ENCODE measurements around the gene PPP1R13B.
"Not testable (repeated sequence)": the region's sequence is repeated elsewhere in the genome, so short reads cannot be mapped to it uniquely, and the experiment has no call there.

PPP1R13B gene

DNA sequence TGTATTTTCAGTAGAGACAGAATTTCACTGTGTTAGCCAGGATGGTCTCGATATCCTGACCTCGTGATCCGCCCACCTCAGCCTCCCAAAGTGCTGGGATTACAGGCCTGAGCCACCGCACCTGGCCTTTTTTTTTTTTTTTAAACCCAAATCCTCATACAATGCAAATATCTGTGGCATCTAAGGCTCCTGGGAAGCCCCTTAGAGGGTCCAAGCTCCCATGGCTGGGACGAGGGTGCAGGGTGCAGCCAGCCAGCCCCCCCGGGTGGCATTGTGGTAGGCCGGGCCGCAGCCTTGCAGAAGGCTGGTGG is 41.6 kb upstream of the PPP1R13B start:
- H3K27ac ChIP-seq (ENCODE audit: low read depth, low read length, severe bottlenecking); H3K4me1 ChIP-seq (ENCODE audit: control insufficient read depth, insufficient read depth, low read length, poor library complexity, severe bottlenecking); H3K36me3 ChIP-seq (ENCODE audit: control insufficient read depth, insufficient read depth, low read length); H3K9me3 ChIP-seq (ENCODE audit: control insufficient read depth, low read length); H3K4me3 ChIP-seq (ENCODE audit: extremely low read depth, insufficient read depth, low read length, poor library complexity, severe bottlenecking): not testable (repeated sequence)
- 95 to 100% methylated on average over 4 to 6 of the region's 8 CpGs for WGBS, 2 experiments (ENCODE audit: insufficient coverage in 2 of 2)

DNA sequence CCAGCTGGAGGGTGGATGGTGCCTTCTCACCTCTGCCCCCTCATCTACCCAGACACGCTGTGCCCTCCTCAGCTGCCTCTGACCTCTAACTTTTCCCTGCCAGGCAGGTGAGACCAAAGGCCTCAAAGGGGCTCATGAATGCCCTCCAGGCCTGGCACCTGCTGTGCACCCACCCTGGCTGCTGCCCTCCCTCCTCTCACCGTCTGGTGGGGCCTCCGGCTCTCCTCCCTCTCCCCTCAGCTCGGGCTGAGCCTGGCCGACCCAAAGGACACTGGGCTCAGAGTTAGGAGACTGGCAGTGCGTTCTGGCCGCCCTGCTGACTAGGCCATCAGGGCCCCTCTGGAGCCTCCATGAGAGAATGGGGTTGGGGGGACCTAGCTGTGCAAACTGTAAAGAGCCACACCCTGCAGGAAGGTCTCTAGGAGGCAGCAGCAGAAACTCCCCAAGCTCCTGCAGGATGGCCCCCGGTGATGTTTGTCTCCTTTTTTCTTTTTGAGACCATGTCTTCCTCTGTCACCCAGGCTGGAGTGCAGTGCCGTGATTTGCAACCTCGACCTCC is 40.3 kb upstream of the PPP1R13B start:
- Histone ChIP-seq H3K4me3 (ENCODE audit: extremely low read depth, insufficient read depth, low read length, poor library complexity, severe bottlenecking) (no peak overlapping the region), H3K27ac (ENCODE audit: low read depth, low read length, severe bottlenecking) (no peak overlapping the region), H3K4me1 (ENCODE audit: control insufficient read depth, insufficient read depth, low read length, poor library complexity, severe bottlenecking) (no peaks in the 10 kb centered on the region), H3K9me3 (ENCODE audit: control insufficient read depth, low read length) (no peaks in the 10 kb centered on the region), H3K36me3 (ENCODE audit: control insufficient read depth, insufficient read depth, low read length) (no peaks in the 10 kb centered on the region)
- WGBS, 2 experiments (ENCODE audit: insufficient coverage in 2 of 2): 88 to 93% methylated on average over 6 of the region's 10 CpGs

DNA sequence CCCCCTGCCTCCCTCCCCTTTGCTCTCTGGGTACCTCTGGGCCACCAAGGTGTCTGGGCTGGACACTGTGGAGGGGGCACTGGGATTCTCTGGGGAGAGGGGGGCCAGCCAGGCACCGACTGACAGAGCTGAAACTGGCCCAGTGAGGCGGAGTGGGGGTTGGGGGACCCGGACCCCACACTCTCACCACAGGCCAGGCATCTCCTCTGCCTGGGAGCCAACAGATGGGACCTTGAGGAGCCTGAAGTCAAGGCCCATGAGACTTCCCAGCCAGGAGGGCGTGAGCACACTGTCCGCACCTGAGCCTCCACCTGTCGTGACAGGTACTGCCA is 39.8 kb upstream of the PPP1R13B start:
- WGBS, 2 experiments (ENCODE audit: insufficient coverage in 2 of 2): 89 to 95% methylated on average over 5 to 6 of the region's 6 CpGs
- no peaks in the 10 kb centered on the region for H3K36me3 ChIP-seq (ENCODE audit: control insufficient read depth, insufficient read depth, low read length)

DNA sequence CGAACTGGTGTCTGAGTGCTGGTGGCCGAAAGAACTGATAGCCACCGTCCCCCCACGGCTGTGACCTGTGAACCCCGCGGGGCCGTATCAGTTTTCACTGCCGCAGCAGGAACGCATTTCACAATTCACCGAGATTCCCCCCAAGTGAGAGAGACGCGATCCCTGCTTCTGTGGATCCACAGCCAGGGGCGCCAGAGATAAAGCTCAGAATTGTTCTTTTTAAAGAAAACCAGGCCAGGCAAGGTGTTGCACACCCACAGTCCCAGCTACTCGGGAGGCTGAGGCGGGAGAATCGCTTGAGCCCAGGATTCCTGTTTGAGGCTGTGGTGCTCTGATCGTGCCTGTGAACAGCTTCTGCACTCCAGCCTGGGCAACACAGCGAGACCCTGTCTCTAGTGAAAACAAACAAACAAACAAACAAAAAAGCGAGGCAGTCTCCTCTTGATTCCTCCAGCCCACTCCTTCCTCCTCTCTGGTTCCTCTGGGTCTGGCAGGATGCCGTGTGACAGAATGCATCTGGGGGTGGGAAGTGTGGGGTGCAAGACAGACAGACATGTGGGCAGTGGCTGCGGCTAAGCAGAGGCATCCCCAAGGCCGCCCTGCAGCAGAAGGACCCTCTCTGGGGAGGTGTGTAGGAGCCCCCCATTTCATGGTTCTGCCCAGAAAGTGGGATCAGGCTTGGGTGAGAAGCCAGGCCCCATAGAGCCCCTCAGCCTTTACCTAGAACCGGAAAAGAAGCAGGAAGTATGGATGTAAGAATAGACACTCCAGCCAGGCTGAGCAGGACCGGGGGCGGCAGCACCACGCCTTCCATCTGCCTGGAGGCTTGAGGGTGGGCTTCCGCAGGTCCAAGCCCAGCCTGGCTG is 39.2 kb upstream of the PPP1R13B start:
- Histone ChIP-seq H3K4me1 (ENCODE audit: control insufficient read depth, insufficient read depth, low read length, poor library complexity, severe bottlenecking) (no peaks in the 10 kb centered on the region), H3K36me3 (ENCODE audit: control insufficient read depth, insufficient read depth, low read length) (no peaks in the 10 kb centered on the region), H3K9me3 (ENCODE audit: control insufficient read depth, low read length) (no peaks in the 10 kb centered on the region), H3K4me3 (ENCODE audit: extremely low read depth, insufficient read depth, low read length, poor library complexity, severe bottlenecking) (no peak overlapping the region), H3K27ac (ENCODE audit: low read depth, low read length, severe bottlenecking) (no peak overlapping the region)
- WGBS, 2 experiments (ENCODE audit: insufficient coverage in 2 of 2): 56 to 61% methylated on average over 21 to 25 of the region's 27 CpGs

More for the DNA sequence above, 39.8 kb upstream of the PPP1R13B start:
- no peak overlapping the region for H3K27ac ChIP-seq (ENCODE audit: low read depth, low read length, severe bottlenecking)
- H3K4me1 ChIP-seq (ENCODE audit: control insufficient read depth, insufficient read depth, low read length, poor library complexity, severe bottlenecking): no peaks in the 10 kb centered on the region
- H3K9me3 ChIP-seq (ENCODE audit: control insufficient read depth, low read length): no peaks in the 10 kb centered on the region
- no peak overlapping the region for H3K4me3 ChIP-seq (ENCODE audit: extremely low read depth, insufficient read depth, low read length, poor library complexity, severe bottlenecking)

DNA sequence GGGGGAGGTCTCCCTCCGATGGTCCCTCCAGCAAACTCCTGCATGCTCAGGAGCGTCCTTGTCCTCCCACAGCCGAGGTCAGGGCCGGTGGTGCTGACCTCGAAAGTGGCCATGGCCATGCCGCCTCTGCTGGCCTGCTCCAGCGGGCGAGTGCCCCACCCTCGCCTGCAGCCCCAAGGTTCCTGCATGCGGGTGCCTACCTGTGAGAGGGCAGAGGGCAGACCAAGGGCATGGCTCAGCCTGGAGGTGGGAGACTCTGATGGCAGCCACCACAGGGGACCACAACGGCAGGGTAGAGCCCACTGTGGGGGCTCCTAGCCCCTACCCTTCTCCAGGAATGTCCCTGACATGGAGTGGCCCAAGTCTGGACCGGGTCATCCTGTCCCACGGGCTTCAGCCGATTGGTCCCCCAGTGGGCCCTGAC is 38.1 kb upstream of the PPP1R13B start:
- no peaks in the 10 kb centered on the region for H3K9me3 ChIP-seq (ENCODE audit: control insufficient read depth, low read length)
- H3K27ac ChIP-seq (ENCODE audit: low read depth, low read length, severe bottlenecking): no peak overlapping the region
- H3K4me1 ChIP-seq (ENCODE audit: control insufficient read depth, insufficient read depth, low read length, poor library complexity, severe bottlenecking): no peaks in the 10 kb centered on the region
- H3K4me3 ChIP-seq (ENCODE audit: extremely low read depth, insufficient read depth, low read length, poor library complexity, severe bottlenecking): no peak overlapping the region
- WGBS, 2 experiments (ENCODE audit: insufficient coverage in 2 of 2): 94% methylated on average over 7 to 11 of the region's 14 CpGs
- H3K36me3 ChIP-seq (ENCODE audit: control insufficient read depth, insufficient read depth, low read length): no peaks in the 10 kb centered on the region

DNA sequence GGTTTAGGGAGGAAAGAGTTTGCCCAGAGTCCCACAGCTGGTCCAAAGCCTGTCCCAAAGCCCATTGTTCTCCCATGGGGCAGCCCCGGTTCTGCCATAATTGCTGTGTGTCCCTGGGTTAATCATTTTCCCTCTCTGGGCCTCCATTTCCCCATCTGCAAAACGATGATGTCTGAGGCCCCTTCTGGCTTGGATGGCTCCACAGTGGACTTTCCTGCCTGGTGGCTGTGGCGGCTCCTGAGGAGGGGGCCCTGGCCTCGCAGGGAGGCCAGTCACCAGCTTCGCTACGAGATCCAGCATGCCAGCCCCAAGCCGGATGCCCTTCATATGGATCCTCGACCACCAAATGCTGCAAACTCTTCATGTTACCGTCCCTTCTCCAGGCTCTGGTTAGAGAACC is 37.5 kb upstream of the PPP1R13B start:
- H3K4me3 ChIP-seq (ENCODE audit: extremely low read depth, insufficient read depth, low read length, poor library complexity, severe bottlenecking): no peak overlapping the region
- H3K4me1 ChIP-seq (ENCODE audit: control insufficient read depth, insufficient read depth, low read length, poor library complexity, severe bottlenecking): no peaks in the 10 kb centered on the region
- H3K27ac ChIP-seq (ENCODE audit: low read depth, low read length, severe bottlenecking): no peak overlapping the region
- WGBS, 2 experiments (ENCODE audit: insufficient coverage in 2 of 2): 91 to 96% methylated on average over 9 of the region's 9 CpGs
- no peaks in the 10 kb centered on the region for H3K36me3 ChIP-seq (ENCODE audit: control insufficient read depth, insufficient read depth, low read length)
- no peaks in the 10 kb centered on the region for H3K9me3 ChIP-seq (ENCODE audit: control insufficient read depth, low read length)

DNA sequence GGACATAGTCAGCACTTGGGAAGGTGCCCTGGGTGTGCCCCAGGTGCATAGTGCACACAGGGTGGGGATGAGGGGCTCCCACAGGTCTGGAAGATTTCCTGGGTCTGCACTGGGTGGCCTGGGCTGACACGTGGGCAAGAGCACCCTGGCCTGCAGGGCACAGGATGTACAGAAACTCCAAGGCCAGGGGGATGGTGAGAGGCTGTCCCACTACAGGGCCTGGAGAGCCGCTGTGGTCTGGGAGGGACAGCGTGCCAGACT is 35.8 kb upstream of the PPP1R13B start:
- Histone ChIP-seq H3K9me3 (ENCODE audit: control insufficient read depth, low read length) (no peaks in the 10 kb centered on the region), H3K4me1 (ENCODE audit: control insufficient read depth, insufficient read depth, low read length, poor library complexity, severe bottlenecking) (peaks cover 2% of the 10 kb centered on the region), H3K27ac (ENCODE audit: low read depth, low read length, severe bottlenecking) (no peak overlapping the region), H3K36me3 (ENCODE audit: control insufficient read depth, insufficient read depth, low read length) (no peaks in the 10 kb centered on the region), H3K4me3 (ENCODE audit: extremely low read depth, insufficient read depth, low read length, poor library complexity, severe bottlenecking) (no peak overlapping the region)
- WGBS, 2 experiments (ENCODE audit: insufficient coverage in 2 of 2): 82 to 86% methylated on average over 1 to 2 of the region's 3 CpGs

DNA sequence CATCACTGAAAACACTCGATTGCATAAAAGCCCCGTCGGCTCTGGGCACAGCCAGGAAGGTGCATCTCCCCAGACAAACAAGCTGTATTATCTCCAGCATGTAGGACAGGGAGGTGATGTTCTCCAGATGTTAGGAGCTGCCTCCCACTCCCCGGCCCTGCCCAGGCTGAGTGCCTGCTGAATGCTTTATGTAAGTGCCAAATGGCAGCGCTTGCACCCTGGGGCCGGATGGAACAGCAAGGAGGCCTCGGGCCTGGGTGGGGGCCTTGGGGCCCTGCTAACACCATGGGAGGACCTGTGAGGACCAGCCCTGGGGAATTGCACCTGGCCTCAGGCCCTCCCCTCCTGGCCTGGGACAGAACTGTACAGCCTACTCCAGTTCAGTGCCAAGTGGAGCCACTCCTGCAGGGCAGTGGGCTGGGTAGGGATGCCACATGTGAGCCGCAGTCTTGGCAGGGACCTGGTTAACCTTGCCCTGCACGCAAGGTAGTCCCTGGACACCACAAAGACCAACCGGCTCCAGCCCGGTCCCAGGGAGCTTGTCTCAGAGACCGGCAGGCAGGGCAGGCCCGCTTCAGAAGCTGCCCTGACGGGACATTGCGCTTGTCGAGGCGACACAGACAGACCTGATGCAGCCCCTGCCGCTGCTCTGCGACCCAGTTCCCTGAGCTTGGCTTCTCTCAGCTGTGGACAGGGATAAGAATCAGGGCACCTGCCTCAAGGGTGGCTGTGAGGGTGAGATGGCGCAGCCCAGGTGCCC is 35.3 kb upstream of the PPP1R13B start:
- 94% methylated on average over 16 to 18 of the region's 20 CpGs for WGBS, 2 experiments (ENCODE audit: insufficient coverage in 2 of 2)

DNA sequence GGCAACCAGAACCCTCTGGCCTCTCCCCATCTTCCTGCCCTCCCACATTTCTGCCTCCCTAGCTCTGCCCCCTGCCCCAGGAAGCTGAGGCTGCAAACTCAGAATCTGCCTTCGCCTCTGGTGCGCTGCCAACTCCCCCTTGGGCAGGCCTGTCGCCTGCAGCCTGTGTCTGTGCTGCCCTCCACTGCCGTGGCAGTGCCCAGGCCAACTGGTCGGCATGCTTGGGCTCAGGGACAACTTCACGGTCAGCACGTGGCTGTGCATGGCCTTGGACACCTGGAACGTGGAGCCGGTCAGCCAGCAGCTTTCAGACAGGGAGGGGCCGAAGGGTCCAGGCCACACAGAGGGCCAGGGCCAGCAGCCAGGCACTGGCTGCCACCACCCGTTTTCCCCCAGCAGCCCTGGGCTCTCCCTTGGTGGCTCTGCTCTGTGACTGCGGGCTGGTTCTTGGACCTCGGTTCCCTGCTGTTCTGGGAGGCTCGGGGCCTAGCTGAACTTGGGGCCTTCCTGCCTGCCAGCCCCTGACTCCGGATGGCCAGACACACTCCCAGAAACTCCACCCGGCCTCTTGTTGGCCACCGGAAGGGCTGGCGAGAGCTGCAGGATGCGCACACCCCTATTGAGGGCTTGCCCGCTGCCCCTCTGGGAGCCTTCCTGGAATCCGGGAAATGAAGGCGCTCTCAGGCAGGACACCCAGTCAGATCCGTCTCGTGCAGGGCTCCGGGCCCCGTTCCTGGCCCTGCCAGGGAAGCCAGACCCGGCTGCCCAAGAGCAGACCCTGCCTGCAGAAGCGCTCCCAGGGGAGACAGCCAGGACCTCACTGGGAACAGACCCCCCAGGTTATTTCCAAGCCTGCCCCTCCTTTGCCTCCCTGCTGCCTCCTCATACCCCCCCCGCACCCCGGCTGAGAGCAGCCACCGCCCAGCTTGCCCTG is 34.2 kb upstream of the PPP1R13B start:
- Histone ChIP-seq H3K36me3 (ENCODE audit: control insufficient read depth, insufficient read depth, low read length) (no peaks in the 10 kb centered on the region), H3K4me1 (ENCODE audit: control insufficient read depth, insufficient read depth, low read length, poor library complexity, severe bottlenecking) (peaks cover 2% of the 10 kb centered on the region), H3K9me3 (ENCODE audit: control insufficient read depth, low read length) (no peaks in the 10 kb centered on the region), H3K4me3 (ENCODE audit: extremely low read depth, insufficient read depth, low read length, poor library complexity, severe bottlenecking) (no peak overlapping the region), H3K27ac (ENCODE audit: low read depth, low read length, severe bottlenecking) (no peak overlapping the region)
- 93 to 94% methylated on average over 27 to 28 of the region's 31 CpGs for WGBS, 2 experiments (ENCODE audit: insufficient coverage in 2 of 2)

More for the DNA sequence above, 35.3 kb upstream of the PPP1R13B start:
- Histone ChIP-seq H3K4me1 (ENCODE audit: control insufficient read depth, insufficient read depth, low read length, poor library complexity, severe bottlenecking) (peaks cover 2% of the 10 kb centered on the region), H3K4me3 (ENCODE audit: extremely low read depth, insufficient read depth, low read length, poor library complexity, severe bottlenecking) (no peak overlapping the region), H3K9me3 (ENCODE audit: control insufficient read depth, low read length) (no peaks in the 10 kb centered on the region), H3K27ac (ENCODE audit: low read depth, low read length, severe bottlenecking) (no peak overlapping the region), H3K36me3 (ENCODE audit: control insufficient read depth, insufficient read depth, low read length) (no peaks in the 10 kb centered on the region)

DNA sequence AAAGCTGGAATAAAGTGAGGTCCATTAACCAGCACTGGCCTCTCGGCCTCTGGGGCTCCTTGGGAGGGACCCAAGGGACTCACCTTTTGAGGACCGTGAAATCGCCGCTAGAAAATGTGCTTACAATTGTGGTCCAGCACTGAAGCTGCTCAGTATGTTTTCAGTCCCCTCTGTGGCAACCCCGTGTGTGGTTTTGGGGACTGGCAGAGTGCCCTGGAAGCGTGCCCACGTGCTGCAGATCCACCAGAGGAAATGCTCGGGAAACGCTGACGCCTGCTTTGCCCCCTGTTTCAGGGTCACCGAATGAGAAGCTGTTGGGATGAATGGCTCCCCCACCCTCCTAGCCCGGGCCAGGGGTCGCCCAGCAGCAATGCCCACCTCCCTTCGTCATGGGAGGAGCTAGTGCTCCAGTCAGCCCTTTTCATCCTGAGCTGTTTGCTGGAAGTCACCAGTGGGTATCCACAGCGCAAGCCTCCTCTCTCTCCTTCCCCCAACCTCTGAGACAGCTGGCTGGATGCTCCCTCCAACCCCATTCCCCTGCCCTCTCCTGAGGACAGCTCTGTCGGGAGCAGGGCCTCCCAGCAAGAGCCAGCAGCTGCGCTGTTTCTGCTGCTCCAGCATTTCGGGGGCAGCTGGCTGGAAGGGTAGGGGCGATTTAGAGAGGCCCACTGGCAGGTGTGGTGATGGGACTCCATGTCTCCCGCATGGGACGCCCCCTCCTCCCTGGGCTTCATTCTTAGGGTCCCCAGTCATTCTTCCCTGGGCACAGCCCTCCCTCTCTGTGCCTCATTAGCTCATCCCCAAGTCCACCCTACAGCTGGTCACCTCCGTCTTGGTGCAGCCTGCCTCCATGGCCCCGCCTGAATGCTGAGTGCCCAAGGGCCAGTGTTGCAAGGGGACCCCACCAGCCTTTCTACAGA is 33.2 kb upstream of the PPP1R13B start:
- 81 to 85% methylated on average over 21 to 23 of the region's 23 CpGs for WGBS, 2 experiments (ENCODE audit: insufficient coverage in 2 of 2)
- Histone ChIP-seq H3K27ac (ENCODE audit: low read depth, low read length, severe bottlenecking) (no peak overlapping the region), H3K36me3 (ENCODE audit: control insufficient read depth, insufficient read depth, low read length) (no peaks in the 10 kb centered on the region), H3K9me3 (ENCODE audit: control insufficient read depth, low read length) (no peaks in the 10 kb centered on the region), H3K4me3 (ENCODE audit: extremely low read depth, insufficient read depth, low read length, poor library complexity, severe bottlenecking) (no peak overlapping the region), H3K4me1 (ENCODE audit: control insufficient read depth, insufficient read depth, low read length, poor library complexity, severe bottlenecking) (peaks cover 2% of the 10 kb centered on the region)

Data from mesodermal cell (in vitro differentiated cells).